GM21515 (cell line): ENCODE measurements around the gene KRT14.

Experiments used
- ATAC-seq: cut with Tn5 transposase; IDR thresholded peaks from one replicate; pipeline ENCODE4 v1.9.1; 2021; ENCODE audit not compliant: unreplicated experiment

Gene KRT14

GRCh38 chr17:41533613-41534012, 53.1 kb downstream of the KRT14 start:
- ATAC-seq: no peak

- ATAC-seq: no peak
Measured at GRCh38 chr17:41532947-41533570, 53.6 kb downstream of the KRT14 start.
